DMS79 treated with DMSO at 0.1 percent for 48 hours (cell line): ENCODE data around the gene PRRT2.

Experiments used
- DNase-seq: peaks from one replicate; lab custom pipeline; 2025; lab: John Stamatoyannopoulos, UW

PRRT2 gene

GRCh38 chr16:29862383-29862883, 50.4 kb downstream of the PRRT2 start:
- peak; percentile 8 for DNase-seq

GRCh38 chr16:29862884-29863668, 51.1 kb downstream of the PRRT2 start, which contains the start of gene CDIPT:
CDIPT (minus strand) TSS chr16:29863226; CDS start chr16:29862857, 369 bp downstream.
- DNase-seq: peak; percentile 96

- no peak for DNase-seq
These were observed 51.6 kb downstream of the PRRT2 start for GRCh38 chr16:29863669-29863984.

GRCh38 chr16:29864205-29864604, 52.2 kb downstream of the PRRT2 start:
- DNase-seq: no peak
